HepG2 (cell line): ENCODE measurements around the gene RRAD. TPM values are rescaled to one million over a fixed set of nuclear protein-coding genes. Genes with fewer than 3 reads are reported as not detected.
A peak's percentile ranks its signal among the peaks of the same experiment; 100 is the strongest.

Experiments
- AGO1 ChIP-seq: fragments of 200-400 bp; formaldehyde crosslinking; IDR thresholded peaks from 2 replicates; pipeline ENCODE4 v1.6.1; 2017; ENCODE audit warnings: mild to moderate bottlenecking, low read depth, low read length, moderate library complexity; ENCODE audit not compliant: poor library complexity, severe bottlenecking
- ASH2L ChIP-seq: fragments of 300-600, 200-600 bp; sonication (generic); IDR thresholded peaks from 2 replicates; pipeline ENCODE4 v1.7.0; 2017; ENCODE audit warnings: low read depth, mild to moderate bottlenecking, moderate library complexity, mixed read lengths, low read length; ENCODE audit not compliant: insufficient read length
- CBX2 ChIP-seq, 2 experiments: fragments of 200-600 bp in 1 of 2; sonication (generic); formaldehyde crosslinking in 1 of 2; IDR thresholded peaks; 2 replicates each; pipeline versions ENCODE4 v1.7.0 to v1.8.1; 2018 to 2022; ENCODE audit warnings: low read depth in 2 of 2, low read length in 1 of 2, mild to moderate bottlenecking in 1 of 2, missing genetic modification reagents in 1 of 2
- ELF4 ChIP-seq: sonication (generic); formaldehyde crosslinking; IDR thresholded peaks from 2 replicates; pipeline ENCODE4 v1.5.0; 2020; ENCODE audit warnings: missing genetic modification reagents, mild to moderate bottlenecking, moderate library complexity, borderline replicate concordance
- MIXL1 ChIP-seq: IDR thresholded peaks from 2 replicates; pipeline ENCODE4 v1.6.1; 2016
- NPAS2 ChIP-seq: sonication (generic); formaldehyde crosslinking; IDR thresholded peaks from 2 replicates; pipeline ENCODE4 v1.8.0; 2022; ENCODE audit warnings: mild to moderate bottlenecking, missing genetic modification reagents, borderline replicate concordance
- NR2F1 ChIP-seq, 2 experiments: fragments of 450-650 bp in 1 of 2; formaldehyde crosslinking in 1 of 2; IDR thresholded peaks; 2 replicates each; pipeline versions ENCODE4 v1.5.0 to v1.6.1; 2016 to 2020; ENCODE audit warnings: mild to moderate bottlenecking in 1 of 2, missing compliant biosample characterization in 1 of 2, missing genetic modification reagents in 1 of 2, moderate library complexity in 1 of 2
- RFX1 ChIP-seq: fragments of 450-650 bp; IDR thresholded peaks from 2 replicates; pipeline ENCODE4 v1.6.1; 2017
- SSRP1 ChIP-seq: IDR thresholded peaks from 2 replicates; pipeline ENCODE4 v1.6.1; 2016; ENCODE audit warnings: control low read depth
- YY1 ChIP-seq: IDR thresholded peaks from 2 replicates; pipeline ENCODE4 v1.6.1; 2011; ENCODE audit warnings: low read length, low read depth, moderate library complexity, mild to moderate bottlenecking; ENCODE audit not compliant: insufficient read depth, insufficient replicate concordance
- ZFX ChIP-seq: sonication (generic); formaldehyde crosslinking; IDR thresholded peaks from 2 replicates; pipeline ENCODE4 v1.4.0; 2020; ENCODE audit warnings: mild to moderate bottlenecking, low read depth, missing genetic modification reagents, moderate library complexity
- ZMYM3 ChIP-seq: sonication (generic); formaldehyde crosslinking; IDR thresholded peaks from 2 replicates; pipeline ENCODE4 v1.5.1; 2020; ENCODE audit warnings: mild to moderate bottlenecking, missing genetic modification reagents
- ZNF350 ChIP-seq: sonication (generic); formaldehyde crosslinking; IDR thresholded peaks from 2 replicates; pipeline ENCODE4 v1.4.0; 2020; ENCODE audit warnings: mild to moderate bottlenecking, low read depth, missing genetic modification reagents, borderline replicate concordance
- ZNF510 ChIP-seq: sonication (generic); formaldehyde crosslinking; IDR thresholded peaks from 2 replicates; pipeline ENCODE4 v1.4.0; 2020; ENCODE audit warnings: low read depth, mild to moderate bottlenecking, missing genetic modification reagents
- polyA plus RNA-seq, 8 experiments: library from polyadenylated mRNA; depleted of rRNA in 3 of 8; stranded (reverse) in 7 of 8; unstranded in 1 of 8; fragments of >200 nt; fragmentation: Illumina TruSeq in 4 of 8; extraction: Trizol in 4 of 8; gene quantifications; 2 replicates each; pipeline versions ENCODE4 v1.2.1 to v1.2.3, GENCODE V29; 2011 to 2016; ENCODE audit warnings: low read depth in 4 of 8, missing spikeins in 1 of 8, mixed read lengths in 1 of 8; ENCODE audit not compliant: insufficient read depth in 1 of 8
- total RNA-seq, 5 experiments: library from RNA; depleted of rRNA; stranded (reverse); fragments of >200 nt; fragmentation: Illumina TruSeq; extraction: Trizol; gene quantifications; 2 replicates each; pipeline ENCODE4 v1.2.3, GENCODE V29; 2016; ENCODE audit warnings: low read depth in 1 of 5
- TF ChIP-seq, protein P1 (sequence below): IDR thresholded peaks from 2 replicates; pipeline ENCODE4 v1.6.1; 2016; ENCODE audit warnings: mild to moderate bottlenecking, missing biosample characterization, missing genetic modification reagents
- TF ChIP-seq, protein P2 (sequence below): sonication (generic); formaldehyde crosslinking; IDR thresholded peaks from 2 replicates; pipeline ENCODE4 v1.9.0; 2021; ENCODE audit warnings: missing genetic modification reagents, borderline replicate concordance
- TF ChIP-seq, protein P3 (sequence below): sonication (generic); formaldehyde crosslinking; IDR thresholded peaks from 2 replicates; pipeline ENCODE4 v1.8.0; 2022; ENCODE audit warnings: missing genetic modification reagents, mild to moderate bottlenecking, inconsistent platforms, borderline replicate concordance
- TF ChIP-seq, protein P4 (sequence below): sonication (generic); formaldehyde crosslinking; IDR thresholded peaks from 2 replicates; pipeline ENCODE4 v1.4.0; 2020; ENCODE audit warnings: mild to moderate bottlenecking, missing genetic modification reagents

RRAD gene
- total and polyA plus RNA-seq, 2 of the 13 experiments (the other 11 are each of a cell fraction or from before 2014, with no cell fraction given), result 0.80 to 1.1 TPM

DNA sequence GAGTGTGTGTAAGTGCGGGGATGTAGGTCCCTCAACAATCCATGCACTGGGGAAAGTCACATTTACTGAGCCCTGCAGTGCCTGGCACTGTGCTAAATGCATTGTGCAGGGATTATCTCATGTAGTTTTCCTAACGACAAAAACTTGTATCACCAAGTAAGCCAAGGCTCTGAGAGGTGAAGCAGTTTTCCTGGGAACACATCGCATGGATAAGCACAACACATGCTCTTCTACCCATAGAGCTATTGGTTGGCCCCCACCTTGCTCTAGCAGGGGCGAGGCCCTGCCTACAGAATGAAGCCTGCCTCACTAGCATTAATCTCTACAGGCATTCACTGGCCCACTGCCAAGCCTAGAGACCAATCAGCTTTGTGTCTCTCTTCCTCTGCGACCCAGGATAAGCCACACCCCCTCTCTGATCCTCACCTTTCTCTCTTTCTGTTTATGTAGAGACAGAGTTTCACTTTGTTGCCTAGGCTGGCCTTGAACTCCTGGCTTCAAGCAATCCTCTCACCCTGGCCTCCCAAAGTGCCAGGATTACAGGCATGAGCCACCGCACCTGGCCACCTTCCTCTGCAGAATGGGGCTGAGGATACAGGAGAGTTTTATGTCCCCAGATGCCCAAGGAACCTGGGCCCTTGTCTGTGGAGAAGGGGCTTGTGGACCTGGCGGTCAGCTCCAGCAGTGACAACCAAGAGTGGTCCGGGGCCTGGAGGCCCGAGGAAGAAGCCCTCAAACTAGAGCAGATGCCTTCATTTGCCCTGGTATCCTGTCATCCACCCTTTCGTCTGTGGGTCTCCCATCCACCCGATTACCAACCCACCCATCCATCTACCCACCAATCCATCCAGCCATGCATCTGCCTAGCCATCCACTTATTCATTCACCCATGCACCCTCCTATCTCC lies 19.4 kb downstream of the RRAD start (continued):
- TF ChIP-seq SSRP1 (CRISPR knock-in tag) (no peak; the same call in 1 of the 2 replicates), MIXL1 (peak; percentile 75; the same call in 1 of the 2 replicates), ASH2L (peak; percentile 48), ELF4 (no peak), ZMYM3 (peak; percentile 99), NR2F1 (CRISPR knock-in tag; IDR thresholded peaks at IDR 0.05) (peak; percentile 65 to 75; a peak in 3 of 4 replicates), CBX2 (IDR thresholded peaks at IDR 0.05; ENCODE audit: low read depth, low read length) (no peak), CBX2 (CRISPR knock-in tag; IDR thresholded peaks at IDR 0.05; ENCODE audit: low read depth) (no peak), RFX1 (no peak), ZFX (peak; percentile 90), ZNF510 (no peak), YY1 (no peak), AGO1 (no peak), NPAS2 (CRISPR knock-in tag) (no peak), ZNF350 (CRISPR knock-in tag) (peak; percentile 71)
- TF ChIP-seq, protein P1, sequence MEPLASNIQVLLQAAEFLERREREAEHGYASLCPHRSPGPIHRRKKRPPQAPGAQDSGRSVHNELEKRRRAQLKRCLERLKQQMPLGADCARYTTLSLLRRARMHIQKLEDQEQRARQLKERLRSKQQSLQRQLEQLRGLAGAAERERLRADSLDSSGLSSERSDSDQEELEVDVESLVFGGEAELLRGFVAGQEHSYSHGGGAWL, result no peak
- TF ChIP-seq, protein P2, sequence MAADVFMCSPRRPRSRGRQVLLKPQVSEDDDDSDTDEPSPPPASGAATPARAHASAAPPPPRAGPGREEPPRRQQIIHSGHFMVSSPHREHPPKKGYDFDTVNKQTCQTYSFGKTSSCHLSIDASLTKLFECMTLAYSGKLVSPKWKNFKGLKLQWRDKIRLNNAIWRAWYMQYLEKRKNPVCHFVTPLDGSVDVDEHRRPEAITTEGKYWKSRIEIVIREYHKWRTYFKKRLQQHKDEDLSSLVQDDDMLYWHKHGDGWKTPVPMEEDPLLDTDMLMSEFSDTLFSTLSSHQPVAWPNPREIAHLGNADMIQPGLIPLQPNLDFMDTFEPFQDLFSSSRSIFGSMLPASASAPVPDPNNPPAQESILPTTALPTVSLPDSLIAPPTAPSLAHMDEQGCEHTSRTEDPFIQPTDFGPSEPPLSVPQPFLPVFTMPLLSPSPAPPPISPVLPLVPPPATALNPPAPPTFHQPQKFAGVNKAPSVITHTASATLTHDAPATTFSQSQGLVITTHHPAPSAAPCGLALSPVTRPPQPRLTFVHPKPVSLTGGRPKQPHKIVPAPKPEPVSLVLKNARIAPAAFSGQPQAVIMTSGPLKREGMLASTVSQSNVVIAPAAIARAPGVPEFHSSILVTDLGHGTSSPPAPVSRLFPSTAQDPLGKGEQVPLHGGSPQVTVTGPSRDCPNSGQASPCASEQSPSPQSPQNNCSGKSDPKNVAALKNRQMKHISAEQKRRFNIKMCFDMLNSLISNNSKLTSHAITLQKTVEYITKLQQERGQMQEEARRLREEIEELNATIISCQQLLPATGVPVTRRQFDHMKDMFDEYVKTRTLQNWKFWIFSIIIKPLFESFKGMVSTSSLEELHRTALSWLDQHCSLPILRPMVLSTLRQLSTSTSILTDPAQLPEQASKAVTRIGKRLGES (CRISPR knock-in tag), result no peak
- TF ChIP-seq, protein P3, sequence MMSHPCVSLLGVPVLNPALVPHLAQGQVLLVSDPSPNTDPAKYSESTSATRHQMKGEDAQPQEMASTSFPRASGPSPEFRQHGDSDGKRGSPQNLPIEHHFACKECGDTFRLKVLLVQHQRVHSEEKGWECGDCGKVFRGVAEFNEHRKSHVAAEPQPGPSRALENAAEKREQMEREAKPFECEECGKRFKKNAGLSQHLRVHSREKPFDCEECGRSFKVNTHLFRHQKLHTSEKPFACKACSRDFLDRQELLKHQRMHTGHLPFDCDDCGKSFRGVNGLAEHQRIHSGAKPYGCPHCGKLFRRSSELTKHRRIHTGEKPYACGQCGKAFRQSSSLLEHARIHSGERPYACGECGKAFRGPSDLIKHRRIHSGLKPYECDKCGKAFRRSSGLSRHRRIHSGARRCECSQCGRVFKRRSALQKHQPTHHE (CRISPR knock-in tag), result peak; percentile 92; the same call in 1 of the 2 replicates
- TF ChIP-seq, protein P4, sequence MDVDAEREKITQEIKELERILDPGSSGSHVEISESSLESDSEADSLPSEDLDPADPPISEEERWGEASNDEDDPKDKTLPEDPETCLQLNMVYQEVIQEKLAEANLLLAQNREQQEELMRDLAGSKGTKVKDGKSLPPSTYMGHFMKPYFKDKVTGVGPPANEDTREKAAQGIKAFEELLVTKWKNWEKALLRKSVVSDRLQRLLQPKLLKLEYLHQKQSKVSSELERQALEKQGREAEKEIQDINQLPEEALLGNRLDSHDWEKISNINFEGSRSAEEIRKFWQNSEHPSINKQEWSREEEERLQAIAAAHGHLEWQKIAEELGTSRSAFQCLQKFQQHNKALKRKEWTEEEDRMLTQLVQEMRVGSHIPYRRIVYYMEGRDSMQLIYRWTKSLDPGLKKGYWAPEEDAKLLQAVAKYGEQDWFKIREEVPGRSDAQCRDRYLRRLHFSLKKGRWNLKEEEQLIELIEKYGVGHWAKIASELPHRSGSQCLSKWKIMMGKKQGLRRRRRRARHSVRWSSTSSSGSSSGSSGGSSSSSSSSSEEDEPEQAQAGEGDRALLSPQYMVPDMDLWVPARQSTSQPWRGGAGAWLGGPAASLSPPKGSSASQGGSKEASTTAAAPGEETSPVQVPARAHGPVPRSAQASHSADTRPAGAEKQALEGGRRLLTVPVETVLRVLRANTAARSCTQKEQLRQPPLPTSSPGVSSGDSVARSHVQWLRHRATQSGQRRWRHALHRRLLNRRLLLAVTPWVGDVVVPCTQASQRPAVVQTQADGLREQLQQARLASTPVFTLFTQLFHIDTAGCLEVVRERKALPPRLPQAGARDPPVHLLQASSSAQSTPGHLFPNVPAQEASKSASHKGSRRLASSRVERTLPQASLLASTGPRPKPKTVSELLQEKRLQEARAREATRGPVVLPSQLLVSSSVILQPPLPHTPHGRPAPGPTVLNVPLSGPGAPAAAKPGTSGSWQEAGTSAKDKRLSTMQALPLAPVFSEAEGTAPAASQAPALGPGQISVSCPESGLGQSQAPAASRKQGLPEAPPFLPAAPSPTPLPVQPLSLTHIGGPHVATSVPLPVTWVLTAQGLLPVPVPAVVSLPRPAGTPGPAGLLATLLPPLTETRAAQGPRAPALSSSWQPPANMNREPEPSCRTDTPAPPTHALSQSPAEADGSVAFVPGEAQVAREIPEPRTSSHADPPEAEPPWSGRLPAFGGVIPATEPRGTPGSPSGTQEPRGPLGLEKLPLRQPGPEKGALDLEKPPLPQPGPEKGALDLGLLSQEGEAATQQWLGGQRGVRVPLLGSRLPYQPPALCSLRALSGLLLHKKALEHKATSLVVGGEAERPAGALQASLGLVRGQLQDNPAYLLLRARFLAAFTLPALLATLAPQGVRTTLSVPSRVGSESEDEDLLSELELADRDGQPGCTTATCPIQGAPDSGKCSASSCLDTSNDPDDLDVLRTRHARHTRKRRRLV (CRISPR knock-in tag), result peak; percentile 63; the same call in 1 of the 2 replicates
